Spleen (tissue), 11 donors: Measurements from ENCODE around the gene SMC2. TPM values are rescaled to one million over a fixed set of nuclear protein-coding genes. Genes with fewer than 3 reads are reported as not detected.

ENCODE experiments used
- DNase-seq: peaks from one replicate; pipeline ENCODE4 v3.0.0-alpha.2; 2020
- H3K27ac ChIP-seq, 8 donors: fragments of 200-600 bp; sonication (generic) in 7 of 8; 1 replicate in 4 of 8; 2 replicates in 4 of 8; pipeline versions ENCODE4 v1.5.0 to v1.8.0; 2016 to 2021; ENCODE audit warnings: inconsistent platforms in 4 of 8, mild to moderate bottlenecking in 4 of 8, moderate library complexity in 1 of 8
- H3K27me3 ChIP-seq, 7 donors: fragments of 200-600 bp; sonication (generic) in 6 of 7; replicated peaks in 1 of 7; 1 replicate in 4 of 7; 2 replicates in 3 of 7; pipeline versions ENCODE4 v1.5.0 to v1.8.0; 2016 to 2021; ENCODE audit warnings: inconsistent platforms in 3 of 7, mild to moderate bottlenecking in 1 of 7
- H3K36me3 ChIP-seq, 6 donors: fragments of 200-600 bp; sonication (generic) in 5 of 6; 1 replicate in 4 of 6; 2 replicates in 2 of 6; pipeline versions ENCODE4 v1.5.0 to v1.8.0; 2016 to 2021; ENCODE audit warnings: inconsistent platforms in 2 of 6
- H3K4me1 ChIP-seq, 6 donors: fragments of 200-600 bp; sonication (generic) in 5 of 6; 1 replicate in 3 of 6; 2 replicates in 3 of 6; pipeline versions ENCODE4 v1.5.0 to v1.8.0; 2016 to 2021; ENCODE audit warnings: inconsistent platforms in 3 of 6
- H3K4me3 ChIP-seq, 8 donors: fragments of 200-600 bp; sonication (generic) in 7 of 8; 1 replicate in 4 of 8; 2 replicates in 4 of 8; pipeline versions ENCODE4 v1.5.0 to v1.8.0; 2016 to 2021; ENCODE audit warnings: inconsistent platforms in 4 of 8, mild to moderate bottlenecking in 4 of 8, moderate library complexity in 2 of 8
- H3K9me3 ChIP-seq, 8 donors: fragments of 200-600 bp; sonication (generic) in 7 of 8; 1 replicate in 4 of 8; 2 replicates in 4 of 8; pipeline versions ENCODE4 v1.5.0 to v1.8.0; 2016 to 2021; ENCODE audit warnings: inconsistent platforms in 4 of 8
- CTCF ChIP-seq, 11 experiments: fragments of 200-600 bp in 7 of 11; fragments of 450-650 bp in 4 of 11; sonication (generic) in 4 of 11; IDR thresholded peaks in 8 of 11; conservative IDR thresholded peaks in 3 of 11; 1 replicate in 7 of 11; 2 replicates in 4 of 11; pipeline versions ENCODE4 v1.4.0 to v1.8.0; 2016 to 2021; ENCODE audit warnings: antibody characterized with exemption in 11 of 11, inconsistent platforms in 4 of 11, mild to moderate bottlenecking in 1 of 11
- POLR2A ChIP-seq, 3 donors: fragments of 450-650 bp; IDR thresholded peaks; one replicate each; pipeline ENCODE4 v1.5.1; 2017; ENCODE audit warnings: antibody characterized with exemption in 3 of 3, mild to moderate bottlenecking in 1 of 3
- POLR2AphosphoS5 ChIP-seq, 3 donors: sonication (generic); formaldehyde crosslinking; IDR thresholded peaks; one replicate each; pipeline ENCODE4 v1.5.1; 2017; ENCODE audit warnings: antibody characterized with exemption in 3 of 3
- WGBS, 5 donors: extraction: QIAGEN DNeasy Blood & Tissue Kit in 3 of 5; methylation state at CpG; one replicate each; pipeline versions ENCODE4 v1.1.5 to v1.1.7; 2013 to 2018; 5-methylcytosine and 5-hydroxymethylcytosine counted together
- intact Hi-C: fragments of 100-400 bp; cut with DNase I; formaldehyde crosslinking; loops from one replicate; pipeline ENCODE4 v1.15.0; 2023; ENCODE audit warnings: low total_unique reads
- polyA plus RNA-seq, 3 donors: library from polyadenylated mRNA; stranded (reverse); fragments of 200-250 nt; gene quantifications; one replicate each; pipeline ENCODE4 v1.2.1, GENCODE V29; 2013
- total RNA-seq, 7 donors: library from RNA; depleted of rRNA in 3 of 7; stranded (reverse); fragments of >200 nt in 3 of 7; fragmentation: NEBNext Ultra II Directional in 4 of 7; extraction: Animal tissue kit (Norgen Biotek cat#: 25700) in 4 of 7; gene quantifications; one replicate each; pipeline versions ENCODE4 v1.1.0 to v1.2.1, GENCODE V29; 2016 to 2021
- donor health status: healthy with polysubstance abuse.
- donor health status: DM: no; HTN: no; CAD: no; lungs with moderate emphysema.
- donor health status: DM: no; HTN: no; CAD: no.
- donor health status: Bipolar disorder and iron deficiency.
- donor health status: healthy.
- donor health status: DM: no; HTN: no; CAD: no.
- donor health status: DM: yes; HTN: yes; CAD: no.

The SMC2 gene
- total and polyA plus RNA-seq, 10 donors, result 3.0 to 18.8 (median 12.1) TPM

GRCh38 chr9:104177003-104177611 lies 83.0 kb downstream of the SMC2 start:
- no peak for DNase-seq
- Histone ChIP-seq H3K4me1 (no peaks in the 10 kb centered on the region), H3K27me3 (no peaks in the 10 kb centered on the region), H3K4me3 (no peak overlapping the region), H3K9me3 (no peaks in the 10 kb centered on the region), H3K36me3 (no peaks in the 10 kb centered on the region), H3K27ac (no peak overlapping the region)
- no peak for TF ChIP-seq POLR2A (IDR thresholded peaks at IDR 0.05)
- TF ChIP-seq CTCF (IDR thresholded peaks at IDR 0.05 in 8 of 11, conservative IDR thresholded peaks at IDR 0.05 in 3 of 11), result peak in 2 of 11 experiments; percentile 3 to 17
- 64 to 70% (median 68%) methylated on average over 3 of the region's 3 CpGs for WGBS, 5 donors
- intact Hi-C loops, result no loop called here

GRCh38 chr9:104177676-104178075 lies 83.6 kb downstream of the SMC2 start:
- TF ChIP-seq POLR2AphosphoS5 (IDR thresholded peaks at IDR 0.05) (no peak), CTCF (IDR thresholded peaks at IDR 0.05 in 8 of 11, conservative IDR thresholded peaks at IDR 0.05 in 3 of 11) (no peak), POLR2A (IDR thresholded peaks at IDR 0.05) (no peak)
- no peak for DNase-seq
- H3K36me3 ChIP-seq, result no peaks in the 10 kb centered on the region
- no peak overlapping the region for H3K27ac ChIP-seq
- H3K9me3 ChIP-seq, result no peaks in the 10 kb centered on the region
- H3K4me3 ChIP-seq, result no peak overlapping the region
- no peaks in the 10 kb centered on the region for H3K27me3 ChIP-seq
- no peaks in the 10 kb centered on the region for H3K4me1 ChIP-seq
- intact Hi-C loops, result no loop called here
